ENCODE measurements around the gene PEMT.

Gene PEMT

GRCh38 chr17:17566896-17567513, 24.5 kb downstream of the PEMT start:
- in situ Hi-C loops (cut with HindIII; ENCODE audit: low pct_ligation_motif_present, low sequenced_read_pairs): no loop called here
- Histone ChIP-seq H3K27ac (no peak overlapping the region), H3K36me3 (replicated peaks) (no peaks in the 10 kb centered on the region), H3K4me3 (ENCODE audit: low read depth, low read length) (no peak overlapping the region), H3K27me3 (replicated peaks) (no peaks in the 10 kb centered on the region)
- DNase-seq: no peak
- TF ChIP-seq CTCF (IDR thresholded peaks at IDR 0.05; ENCODE audit: low read depth, low read length, missing control alignments): no peak

GRCh38 chr17:17565471-17566339, 25.8 kb downstream of the PEMT start:
- Histone ChIP-seq H3K27me3 (replicated peaks) (no peaks in the 10 kb centered on the region), H3K4me3 (ENCODE audit: low read depth, low read length) (no peak overlapping the region), H3K36me3 (replicated peaks) (no peaks in the 10 kb centered on the region), H3K27ac (no peak overlapping the region)
- in situ Hi-C loops (cut with HindIII; ENCODE audit: low pct_ligation_motif_present, low sequenced_read_pairs): no loop called here
- no peak for DNase-seq
- TF ChIP-seq CTCF (IDR thresholded peaks at IDR 0.05; ENCODE audit: low read depth, low read length, missing control alignments): no peak

GRCh38 chr17:17564896-17565295, 26.6 kb downstream of the PEMT start:
- no peak overlapping the region for H3K4me3 ChIP-seq (ENCODE audit: low read depth, low read length)
- no peak for TF ChIP-seq CTCF (IDR thresholded peaks at IDR 0.05; ENCODE audit: low read depth, low read length, missing control alignments)
- no peak overlapping the region for H3K27ac ChIP-seq
- DNase-seq: no peak
- no peaks in the 10 kb centered on the region for H3K27me3 ChIP-seq (replicated peaks)
- in situ Hi-C loops (cut with HindIII; ENCODE audit: low pct_ligation_motif_present, low sequenced_read_pairs): no loop called here
- H3K36me3 ChIP-seq (replicated peaks): no peaks in the 10 kb centered on the region

- no peak for DNase-seq
- TF ChIP-seq CTCF (IDR thresholded peaks at IDR 0.05; ENCODE audit: low read depth, low read length, missing control alignments): no peak
- Histone ChIP-seq H3K4me3 (ENCODE audit: low read depth, low read length) (no peak overlapping the region), H3K36me3 (replicated peaks) (no peaks in the 10 kb centered on the region), H3K27me3 (replicated peaks) (no peaks in the 10 kb centered on the region), H3K27ac (no peak overlapping the region)
- in situ Hi-C loops (cut with HindIII; ENCODE audit: low pct_ligation_motif_present, low sequenced_read_pairs): no loop called here
Measured at GRCh38 chr17:17564323-17564722, 27.2 kb downstream of the PEMT start.

- no peaks in the 10 kb centered on the region for H3K36me3 ChIP-seq (replicated peaks)
- no peaks in the 10 kb centered on the region for H3K27me3 ChIP-seq (replicated peaks)
- no peak for TF ChIP-seq CTCF (IDR thresholded peaks at IDR 0.05; ENCODE audit: low read depth, low read length, missing control alignments)
- in situ Hi-C loops (cut with HindIII; ENCODE audit: low pct_ligation_motif_present, low sequenced_read_pairs): no loop called here
- H3K27ac ChIP-seq: no peak overlapping the region
- DNase-seq: no peak
- no peak overlapping the region for H3K4me3 ChIP-seq (ENCODE audit: low read depth, low read length)
Measured at GRCh38 chr17:17563530-17563929, 28.0 kb downstream of the PEMT start.
